GM10248 (cell line): ENCODE measurements around the gene CENPU.

Experiments used
- CTCF ChIA-PET: fragments of 300-600 bp; sonication (Branson Sonifier 250); formaldehyde crosslinking; extraction: SDS; loops from one replicate; lab custom pipeline; 2021; ENCODE audit warnings: antibody characterized with exemption; lab: Yijun Ruan, JAX
- POLR2A ChIA-PET: fragments of 350-650 bp; sonication (Branson Sonifier 250); formaldehyde crosslinking; extraction: SDS; loops from one replicate; lab custom pipeline; 2020; ENCODE audit warnings: antibody characterized with exemption; lab: Yijun Ruan, JAX
- DNase-seq: peaks from one replicate; pipeline ENCODE4 v3.0.0; 2012; ENCODE audit errors: extremely low spot score
- TF ChIP-seq, protein P1 (sequence below): IDR thresholded peaks from 2 replicates; pipeline ENCODE4 v1.5.1; 2012; ENCODE audit warnings: mild to moderate bottlenecking, low read depth; ENCODE audit errors: extremely low read depth, missing control alignments, control extremely low read depth

CENPU gene

DNA sequence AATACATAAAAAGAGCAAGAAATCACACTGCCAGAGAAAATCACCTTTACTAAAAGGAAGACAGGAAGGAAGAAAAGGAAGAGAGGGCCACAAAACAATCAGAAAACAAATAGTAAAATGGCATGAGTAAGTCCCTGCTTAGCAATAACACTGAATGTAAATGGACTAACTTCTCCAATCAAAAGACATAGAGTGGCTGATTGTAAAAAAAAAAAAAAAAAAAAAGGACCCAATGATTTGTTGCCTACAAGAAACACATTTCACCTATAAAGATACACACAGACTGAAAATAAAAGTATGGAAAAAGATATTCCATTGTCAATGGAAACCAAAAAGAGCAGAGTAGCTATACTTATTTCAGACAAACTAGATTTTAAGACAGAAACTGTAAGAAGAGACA is 12.6 kb downstream of the CENPU start:
- DNase-seq, result no peak
- ChIA-PET CTCF (no interaction called here), POLR2A (no interaction called here)
- TF ChIP-seq, protein P1, sequence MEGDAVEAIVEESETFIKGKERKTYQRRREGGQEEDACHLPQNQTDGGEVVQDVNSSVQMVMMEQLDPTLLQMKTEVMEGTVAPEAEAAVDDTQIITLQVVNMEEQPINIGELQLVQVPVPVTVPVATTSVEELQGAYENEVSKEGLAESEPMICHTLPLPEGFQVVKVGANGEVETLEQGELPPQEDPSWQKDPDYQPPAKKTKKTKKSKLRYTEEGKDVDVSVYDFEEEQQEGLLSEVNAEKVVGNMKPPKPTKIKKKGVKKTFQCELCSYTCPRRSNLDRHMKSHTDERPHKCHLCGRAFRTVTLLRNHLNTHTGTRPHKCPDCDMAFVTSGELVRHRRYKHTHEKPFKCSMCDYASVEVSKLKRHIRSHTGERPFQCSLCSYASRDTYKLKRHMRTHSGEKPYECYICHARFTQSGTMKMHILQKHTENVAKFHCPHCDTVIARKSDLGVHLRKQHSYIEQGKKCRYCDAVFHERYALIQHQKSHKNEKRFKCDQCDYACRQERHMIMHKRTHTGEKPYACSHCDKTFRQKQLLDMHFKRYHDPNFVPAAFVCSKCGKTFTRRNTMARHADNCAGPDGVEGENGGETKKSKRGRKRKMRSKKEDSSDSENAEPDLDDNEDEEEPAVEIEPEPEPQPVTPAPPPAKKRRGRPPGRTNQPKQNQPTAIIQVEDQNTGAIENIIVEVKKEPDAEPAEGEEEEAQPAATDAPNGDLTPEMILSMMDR, result no peak

DNA sequence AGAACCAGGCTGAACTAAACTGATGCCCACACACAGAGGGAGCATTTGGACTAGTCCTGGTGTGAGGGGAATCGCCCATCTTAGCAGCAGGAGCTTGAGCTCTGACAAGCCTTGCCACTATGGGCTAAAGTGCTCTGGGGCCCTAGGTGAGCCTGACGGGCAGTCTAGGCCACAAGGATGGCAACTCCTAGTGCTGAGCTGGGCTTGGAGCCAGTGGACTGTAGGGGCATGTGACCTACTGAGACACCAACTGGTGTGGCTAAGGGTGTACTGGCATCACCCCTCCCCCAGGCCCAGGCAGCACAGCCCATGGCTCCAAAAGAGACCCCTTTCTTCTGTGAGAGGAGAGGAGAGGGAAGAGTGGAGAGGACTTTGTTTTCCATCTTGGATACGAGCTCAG is 14.5 kb downstream of the CENPU start:
- ChIA-PET POLR2A (no interaction called here), CTCF (interaction anchor here (1.0 to 1.6 kb wide), 4 partner anchors 9 to 14 kb away, joined by 3 to 5 read pairs (median 3); no protein-coding TSS in a partner anchor)
- DNase-seq, result no peak
- TF ChIP-seq, protein P1, result no peak

DNA sequence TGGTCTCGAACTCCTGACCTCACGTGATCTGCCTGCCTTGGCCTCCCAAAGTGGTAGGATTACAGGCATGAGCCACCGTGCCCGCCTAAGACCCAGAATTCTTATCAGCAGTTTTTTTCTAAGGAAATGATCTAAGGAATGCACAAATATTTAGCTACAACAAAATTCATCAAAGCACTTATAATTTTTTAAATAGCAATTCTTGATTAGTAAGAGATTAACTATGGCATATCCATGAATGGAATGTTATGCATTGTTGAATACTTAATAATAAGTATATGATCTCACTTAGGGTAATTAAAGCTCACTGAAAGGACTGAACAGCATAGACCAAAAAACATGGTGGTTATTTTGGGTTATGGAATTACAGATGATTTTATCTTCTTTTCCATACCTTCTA is 18.4 kb downstream of the CENPU start:
- ChIA-PET CTCF (interaction anchor here (1.0 to 1.1 kb wide), 2 partner anchors 30 to 50 kb away, joined by 3 read pairs; no protein-coding TSS in a partner anchor), POLR2A (no interaction called here)
- no peak for DNase-seq
- TF ChIP-seq, protein P1, result no peak

DNA sequence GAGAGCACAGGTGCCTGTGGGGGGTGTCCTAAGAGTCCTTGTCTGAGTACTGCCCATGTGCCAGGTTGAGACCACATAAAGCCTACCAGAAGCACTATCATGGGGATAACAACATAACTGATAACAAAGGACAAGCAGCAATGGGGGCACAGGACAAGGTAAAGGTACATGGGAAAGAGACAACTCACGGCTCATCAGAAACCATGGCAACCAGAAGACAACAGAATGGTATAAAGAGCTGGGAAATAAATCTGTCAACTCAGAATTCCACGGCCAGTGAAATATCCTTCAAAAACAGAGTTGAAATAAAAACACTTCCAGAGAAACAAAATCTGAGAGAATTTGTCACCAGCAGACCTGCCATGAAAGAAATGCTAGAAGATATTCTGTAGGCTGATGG is 20.0 kb downstream of the CENPU start:
- TF ChIP-seq, protein P1, result no peak
- DNase-seq, result no peak
- ChIA-PET POLR2A (no interaction called here), CTCF (interaction anchor here (0.9 to 2.0 kb wide), 6 partner anchors 9 to 67 kb away, joined by 3 to 8 read pairs (median 4); partner anchors contain the start of gene CENPU)

DNA sequence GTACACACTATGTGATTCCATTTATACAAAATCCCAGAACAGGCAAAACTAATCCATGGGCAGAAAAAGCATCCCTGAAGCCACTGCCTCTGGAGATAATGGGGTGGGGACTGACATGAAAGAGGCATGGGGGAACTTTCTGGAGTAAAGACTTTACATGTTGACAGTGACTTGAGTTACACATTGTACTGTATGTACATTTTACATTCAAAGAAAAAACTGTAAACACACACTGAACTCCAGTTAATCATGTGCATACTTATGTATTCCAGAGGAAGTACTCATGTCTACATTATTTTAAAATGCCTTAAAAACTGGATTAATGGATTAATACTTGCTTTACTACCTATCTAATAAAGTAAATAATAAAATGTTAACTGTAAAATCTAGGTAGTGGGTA is 21.6 kb downstream of the CENPU start:
- TF ChIP-seq, protein P1, result no peak
- ChIA-PET POLR2A (interaction anchor here (0.7 kb wide), 1 partner anchor 833 kb away, joined by 4 read pairs; no protein-coding TSS in a partner anchor), CTCF (interaction anchor here (1.1 to 2.0 kb wide), 2 partner anchors 12 to 18 kb away, joined by 4 to 5 read pairs; no protein-coding TSS in a partner anchor)
- no peak for DNase-seq

DNA sequence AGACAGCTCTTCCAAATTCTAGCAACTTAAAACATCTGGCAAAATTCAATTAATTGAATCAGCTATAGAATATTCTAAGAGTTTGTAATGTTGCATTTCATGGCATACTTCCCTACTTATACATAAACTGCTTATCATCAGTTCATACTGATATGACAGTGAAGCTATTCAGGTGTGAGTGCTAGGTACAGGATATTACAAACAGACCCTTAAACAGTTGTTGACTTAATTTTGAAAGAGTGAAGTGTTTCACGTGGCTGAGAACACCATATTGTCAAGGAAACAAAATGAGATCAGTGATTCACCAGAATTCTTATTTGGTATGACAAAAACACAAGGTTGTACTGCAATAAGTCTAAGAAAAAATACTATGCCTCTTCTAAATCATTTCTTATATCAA is 27.4 kb downstream of the CENPU start:
- ChIA-PET POLR2A (interaction anchor here (0.6 kb wide), 1 partner anchor 57 kb away, joined by 4 read pairs; the partner anchor contains the start of genes CASP3 and PRIMPOL), CTCF (interaction anchor here (1.1 to 2.7 kb wide), 3 partner anchors 12 to 57 kb away, joined by 3 to 11 read pairs (median 3); partner anchors contain the start of genes CASP3 and PRIMPOL)
- TF ChIP-seq, protein P1, result no peak
- DNase-seq, result no peak
